ENCODE measurements around the gene MUC2.

MUC2 gene

GRCh38 chr11:1051356-1052132, 23.1 kb upstream of the MUC2 start:
- DNase-seq (ENCODE audit: low read depth in 2 of 2): no peak

- DNase-seq (ENCODE audit: low read depth in 2 of 2): no peak
Measured at GRCh38 chr11:1052133-1053011, 22.3 kb upstream of the MUC2 start.

DNA sequence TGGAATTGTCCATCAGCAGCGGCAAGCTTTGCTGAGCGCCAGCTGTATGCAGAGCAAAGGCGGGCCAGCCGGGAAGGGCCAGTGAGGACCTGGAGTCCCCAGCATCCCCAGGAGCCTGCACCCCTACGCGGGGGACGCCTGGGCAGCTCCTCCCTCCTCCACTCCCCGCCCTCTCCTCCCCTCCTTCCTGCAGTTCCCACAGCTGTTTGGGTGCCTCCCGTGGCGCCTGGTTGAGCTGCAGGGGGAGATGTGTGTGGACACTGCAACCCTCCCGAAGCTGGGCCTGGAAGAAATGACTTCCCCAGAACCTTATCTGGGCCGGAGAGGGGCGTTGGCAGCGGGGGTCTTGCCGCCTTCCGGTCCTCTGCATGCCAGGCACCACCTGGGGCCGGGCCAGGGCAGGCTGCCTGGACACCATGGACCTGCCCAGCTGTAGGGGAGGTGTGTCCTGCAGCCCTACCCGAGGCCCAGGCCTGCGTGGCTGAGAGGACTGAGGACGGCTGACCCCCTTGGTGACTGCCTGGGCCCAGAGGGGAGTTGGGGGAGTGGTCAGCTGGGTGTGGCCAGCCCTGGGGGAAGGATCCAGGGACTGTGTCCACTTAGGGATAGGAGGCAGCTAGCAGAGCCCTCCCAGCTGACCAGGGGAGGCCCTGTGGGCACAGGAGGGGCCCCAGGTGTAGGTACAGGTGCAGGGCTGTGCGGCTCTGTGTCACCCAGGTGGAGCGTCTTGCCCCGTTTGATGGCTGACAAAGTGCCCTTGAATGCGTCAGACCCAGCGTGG, 21.4 kb upstream of the MUC2 start:
- no peak for DNase-seq (ENCODE audit: low read depth in 2 of 2)

- no peak for DNase-seq (ENCODE audit: low read depth in 2 of 2)
Measured at GRCh38 chr11:1054143-1055108, 20.2 kb upstream of the MUC2 start.

DNA sequence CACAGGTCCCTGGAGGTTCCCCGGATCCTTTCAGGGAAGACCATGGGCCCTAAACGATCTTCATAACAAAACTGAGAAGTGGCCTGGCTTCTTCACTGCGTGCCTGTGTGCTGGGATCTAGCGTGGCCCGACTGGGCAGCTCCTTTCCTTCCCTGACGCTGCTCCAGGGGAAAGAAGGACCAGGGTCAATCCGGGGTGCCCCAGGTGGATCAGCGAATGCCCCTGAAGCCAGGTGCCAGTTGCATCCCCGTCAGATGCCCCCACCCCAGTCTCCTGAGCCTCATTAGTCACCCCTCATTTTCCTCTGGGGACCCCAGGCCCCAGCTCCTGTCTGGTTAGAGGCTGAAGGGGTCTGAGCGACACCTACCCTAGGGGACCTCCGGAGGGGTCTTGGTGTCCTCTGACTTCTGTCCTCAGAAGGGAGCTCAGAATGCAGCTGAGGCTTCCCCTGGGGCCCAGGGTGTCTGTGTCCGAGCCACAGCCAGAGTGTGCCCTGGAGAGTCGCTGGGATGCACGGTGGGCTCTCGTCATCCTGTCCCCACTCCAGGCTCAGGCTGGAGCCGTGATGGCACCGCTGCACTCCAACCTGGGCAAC, 19.5 kb upstream of the MUC2 start:
- DNase-seq (ENCODE audit: low read depth in 2 of 2): no peak

DNA sequence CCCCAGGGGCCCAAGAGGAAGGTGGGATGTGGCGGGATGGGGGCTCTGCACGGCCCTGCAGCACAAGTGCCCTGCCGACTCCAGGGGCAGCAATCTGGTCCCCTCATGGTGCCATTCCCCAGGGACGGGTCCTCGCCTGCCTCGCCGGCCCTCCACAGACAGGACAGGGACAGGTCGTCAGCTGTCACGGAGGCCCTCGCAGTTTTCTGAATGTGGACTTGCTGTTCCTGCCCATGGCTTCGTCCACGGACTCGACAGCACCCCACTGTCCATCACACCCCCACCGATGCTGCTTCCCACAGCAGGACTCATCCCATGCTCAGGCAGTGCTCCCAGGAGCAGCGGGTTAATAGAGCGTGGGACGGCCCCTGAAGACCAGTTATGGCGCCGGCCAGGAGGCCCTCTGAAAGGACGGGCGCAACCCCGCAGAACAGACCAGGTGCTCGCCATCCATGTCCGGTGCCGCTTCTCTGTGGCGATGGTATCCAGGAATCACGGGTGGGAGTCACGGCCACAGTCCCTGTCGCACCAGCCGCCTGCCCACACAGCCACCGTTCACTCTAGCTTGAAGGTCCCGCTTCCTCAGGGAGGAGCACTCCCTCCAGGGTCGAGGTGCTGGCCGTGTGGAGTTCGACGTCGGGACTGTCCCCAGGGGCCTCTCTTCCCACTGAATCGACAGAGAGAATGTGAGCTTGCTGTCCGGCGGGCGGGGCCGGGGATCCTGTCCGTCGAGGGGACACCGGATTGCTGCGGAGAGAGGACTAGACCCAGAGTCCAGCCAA, 18.5 kb upstream of the MUC2 start:
- DNase-seq (ENCODE audit: low read depth in 2 of 2): no peak

DNA sequence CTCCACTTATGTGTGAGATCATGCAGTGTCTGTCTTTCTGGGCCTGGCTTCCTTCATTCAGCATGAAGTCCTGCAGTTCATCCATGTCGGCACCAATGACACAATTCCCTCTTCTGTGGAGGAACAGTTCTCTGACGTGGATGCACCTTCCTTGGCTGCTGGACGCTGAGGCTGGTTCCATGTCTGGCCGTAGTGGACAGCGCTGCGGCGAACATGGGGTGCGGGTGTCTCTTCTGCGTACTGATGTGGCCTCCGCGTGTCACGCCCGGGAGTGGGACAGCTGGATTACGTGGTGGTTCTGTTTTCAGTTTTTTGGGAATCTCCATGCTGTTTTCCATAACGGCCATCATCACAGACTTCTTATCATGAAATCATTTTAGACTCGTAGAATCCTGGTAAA, 16.9 kb upstream of the MUC2 start:
- DNase-seq (ENCODE audit: low read depth in 2 of 2): no peak

- no peak for DNase-seq (ENCODE audit: low read depth in 2 of 2)
Measured at GRCh38 chr11:1059759-1060158, 14.9 kb upstream of the MUC2 start.

DNA sequence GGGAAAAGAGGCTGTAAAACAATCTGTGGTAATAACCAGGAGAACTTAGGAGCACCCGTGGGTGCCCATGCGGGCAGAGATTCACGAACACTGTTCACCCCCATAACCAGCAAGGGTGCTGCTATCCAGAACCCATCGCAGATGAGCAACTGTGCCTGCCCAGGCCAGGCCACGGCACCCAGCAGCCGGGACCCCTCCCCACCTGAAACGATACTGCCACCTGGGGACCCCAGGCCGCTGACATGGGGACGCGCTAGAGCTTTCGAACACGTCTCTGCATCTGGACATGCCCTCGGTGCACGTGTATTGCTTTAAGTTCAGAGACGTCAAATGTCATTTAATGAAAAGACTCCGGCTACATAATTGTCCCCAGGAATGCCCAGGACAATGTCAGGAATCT, 14.3 kb upstream of the MUC2 start:
- no peak for DNase-seq (ENCODE audit: low read depth in 2 of 2)

GRCh38 chr11:1060852-1061616, 13.6 kb upstream of the MUC2 start:
- DNase-seq (ENCODE audit: low read depth in 2 of 2): no peak

DNA sequence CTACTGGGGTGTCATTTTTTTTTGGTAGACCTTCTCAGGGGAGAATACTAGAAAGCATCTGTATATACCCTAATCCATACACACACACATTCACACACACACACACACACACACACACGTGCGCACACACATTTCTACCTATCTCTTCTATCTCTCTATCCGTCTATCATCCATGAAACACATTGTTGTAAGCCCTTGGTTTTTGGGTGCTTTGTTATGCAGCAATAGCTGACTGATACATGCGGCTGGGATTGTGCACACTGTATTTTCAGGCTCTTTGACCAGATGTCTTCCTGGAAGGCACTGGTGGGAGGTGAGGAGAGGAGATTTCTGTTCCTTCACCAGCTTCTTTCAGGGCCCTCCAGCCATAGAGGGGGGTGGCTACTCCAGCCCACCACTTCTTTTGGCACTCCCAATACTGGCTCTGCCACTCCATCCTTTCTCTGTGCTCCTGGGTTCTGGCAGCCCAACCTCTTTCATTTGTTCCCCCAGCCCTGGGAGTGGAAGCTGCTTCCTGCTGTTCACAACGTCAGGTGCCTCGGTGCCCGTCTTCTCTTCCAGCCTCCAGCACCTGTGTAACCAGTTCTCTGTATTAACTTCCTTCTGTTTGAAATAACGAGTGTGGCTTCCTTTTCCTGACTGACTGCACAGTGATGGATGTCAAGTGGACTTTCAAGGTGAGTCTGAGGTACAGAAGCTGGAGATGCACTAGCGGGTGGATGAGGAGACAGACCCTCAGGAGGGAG, 12.4 kb upstream of the MUC2 start:
- no peak for DNase-seq (ENCODE audit: low read depth in 2 of 2)

DNA sequence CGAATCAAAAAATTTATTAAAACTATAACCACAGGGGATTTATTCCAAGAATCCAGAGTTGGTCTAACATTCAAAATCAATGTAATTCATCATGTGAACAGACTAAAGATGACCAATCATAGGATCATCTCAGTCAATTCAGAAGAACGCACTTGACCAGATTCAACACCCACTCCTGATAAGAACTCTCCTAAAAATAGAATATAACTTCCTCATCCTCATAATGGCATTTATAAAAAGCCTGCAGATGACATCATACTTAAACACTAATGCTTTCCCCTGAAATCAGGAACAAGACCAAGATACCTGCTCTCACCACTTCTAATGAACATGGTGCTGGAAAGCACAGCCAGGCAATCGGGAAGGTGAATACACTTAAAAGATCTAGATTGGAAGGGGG, 10.5 kb upstream of the MUC2 start:
- DNase-seq (ENCODE audit: low read depth in 2 of 2): no peak

GRCh38 chr11:1067812-1068496, 6.7 kb upstream of the MUC2 start:
- no peak for DNase-seq (ENCODE audit: low read depth in 2 of 2)

- no peak for DNase-seq (ENCODE audit: low read depth in 2 of 2)
Measured at GRCh38 chr11:1069740-1070139, 4.9 kb upstream of the MUC2 start.

GRCh38 chr11:1070594-1071462, 3.8 kb upstream of the MUC2 start:
- no peak for DNase-seq (ENCODE audit: low read depth in 2 of 2)

- no peak for DNase-seq (ENCODE audit: low read depth in 2 of 2)
Measured at GRCh38 chr11:1071571-1072115, 3.0 kb upstream of the MUC2 start.

Data from activated CD8-positive, alpha-beta memory T cell treated with anti-CD3 and anti-CD28 coated beads for 4 hours (primary cell).